Lower leg skin (tissue), 4 donors: Measurements from ENCODE around the gene UBA1. TPM values are rescaled to one million over a fixed set of nuclear protein-coding genes. Genes with fewer than 3 reads are reported as not detected.

Source experiments
- DNase-seq, 2 donors: peaks; one replicate each; pipeline ENCODE4 v3.0.0-alpha.2; 2019; ENCODE audit warnings: low spot score in 2 of 2
- H3K4me3 ChIP-seq: fragments of 200-600 bp; sonication (generic); 2 replicates; pipeline ENCODE4 v1.5.1; 2017; ENCODE audit warnings: mild to moderate bottlenecking, low read depth; ENCODE audit not compliant: poor library complexity, severe bottlenecking
- POLR2A ChIP-seq, 2 donors: fragments of 450-650 bp; IDR thresholded peaks; one replicate each; pipeline ENCODE4 v1.6.1; 2016 to 2017; ENCODE audit warnings: antibody characterized with exemption in 2 of 2, mild to moderate bottlenecking in 1 of 2, moderate library complexity in 1 of 2
- WGBS, 2 donors: methylation state at CpG; one replicate each; pipeline ENCODE4 v1.1.5; 2018; 5-methylcytosine and 5-hydroxymethylcytosine counted together
- intact Hi-C: fragments of 100-400 bp; cut with DNase I; formaldehyde crosslinking; loops from one replicate; pipeline ENCODE4 v1.15.0; 2023; ENCODE audit warnings: low total_unique reads
- total RNA-seq, 4 donors: library from RNA; depleted of rRNA; stranded (reverse); fragments of >200 nt; gene quantifications; one replicate each; pipeline ENCODE4 v1.1.0, GENCODE V29; 2016
- TF ChIP-seq, protein P1 (sequence below), 3 donors: fragments of 450-650 bp; IDR thresholded peaks; one replicate each; pipeline ENCODE4 v1.5.1; 2016; ENCODE audit warnings: antibody characterized with exemption in 3 of 3, mild to moderate bottlenecking in 3 of 3, moderate library complexity in 2 of 3

Gene UBA1
- total RNA-seq, 4 donors from 2014 or later, result 112 to 159 (median 121) TPM

DNA sequence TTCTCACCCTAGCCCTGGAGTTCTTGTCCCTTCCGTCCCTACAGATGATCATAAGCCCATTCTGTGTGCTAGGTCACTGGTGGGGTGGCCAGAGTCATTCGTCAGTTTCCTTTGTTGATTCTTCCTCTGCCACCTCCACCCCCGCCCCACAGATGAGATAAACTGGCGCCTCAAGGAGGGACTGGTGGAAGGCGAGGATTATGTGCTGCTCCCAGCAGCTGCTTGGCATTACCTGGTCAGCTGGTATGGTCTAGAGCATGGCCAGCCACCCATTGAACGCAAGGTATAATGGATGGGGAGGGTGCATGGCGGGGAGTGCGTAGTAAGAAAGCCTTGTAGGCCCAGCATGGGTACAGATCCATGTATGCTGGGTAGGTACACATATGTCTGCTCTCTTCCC, 45.6 kb downstream of the UBA1 start:
- TF ChIP-seq, protein P1, sequence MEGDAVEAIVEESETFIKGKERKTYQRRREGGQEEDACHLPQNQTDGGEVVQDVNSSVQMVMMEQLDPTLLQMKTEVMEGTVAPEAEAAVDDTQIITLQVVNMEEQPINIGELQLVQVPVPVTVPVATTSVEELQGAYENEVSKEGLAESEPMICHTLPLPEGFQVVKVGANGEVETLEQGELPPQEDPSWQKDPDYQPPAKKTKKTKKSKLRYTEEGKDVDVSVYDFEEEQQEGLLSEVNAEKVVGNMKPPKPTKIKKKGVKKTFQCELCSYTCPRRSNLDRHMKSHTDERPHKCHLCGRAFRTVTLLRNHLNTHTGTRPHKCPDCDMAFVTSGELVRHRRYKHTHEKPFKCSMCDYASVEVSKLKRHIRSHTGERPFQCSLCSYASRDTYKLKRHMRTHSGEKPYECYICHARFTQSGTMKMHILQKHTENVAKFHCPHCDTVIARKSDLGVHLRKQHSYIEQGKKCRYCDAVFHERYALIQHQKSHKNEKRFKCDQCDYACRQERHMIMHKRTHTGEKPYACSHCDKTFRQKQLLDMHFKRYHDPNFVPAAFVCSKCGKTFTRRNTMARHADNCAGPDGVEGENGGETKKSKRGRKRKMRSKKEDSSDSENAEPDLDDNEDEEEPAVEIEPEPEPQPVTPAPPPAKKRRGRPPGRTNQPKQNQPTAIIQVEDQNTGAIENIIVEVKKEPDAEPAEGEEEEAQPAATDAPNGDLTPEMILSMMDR (IDR thresholded peaks at IDR 0.05), result no peak
- TF ChIP-seq POLR2A (IDR thresholded peaks at IDR 0.05), result no peak
- DNase-seq, result peak in 1 of 2 donors; percentile 64
- H3K4me3 ChIP-seq, result no peak overlapping the region
- 79 to 93% methylated on average over 5 to 8 of the region's 8 CpGs for WGBS, 2 donors
- intact Hi-C loops, result no loop called here

DNA sequence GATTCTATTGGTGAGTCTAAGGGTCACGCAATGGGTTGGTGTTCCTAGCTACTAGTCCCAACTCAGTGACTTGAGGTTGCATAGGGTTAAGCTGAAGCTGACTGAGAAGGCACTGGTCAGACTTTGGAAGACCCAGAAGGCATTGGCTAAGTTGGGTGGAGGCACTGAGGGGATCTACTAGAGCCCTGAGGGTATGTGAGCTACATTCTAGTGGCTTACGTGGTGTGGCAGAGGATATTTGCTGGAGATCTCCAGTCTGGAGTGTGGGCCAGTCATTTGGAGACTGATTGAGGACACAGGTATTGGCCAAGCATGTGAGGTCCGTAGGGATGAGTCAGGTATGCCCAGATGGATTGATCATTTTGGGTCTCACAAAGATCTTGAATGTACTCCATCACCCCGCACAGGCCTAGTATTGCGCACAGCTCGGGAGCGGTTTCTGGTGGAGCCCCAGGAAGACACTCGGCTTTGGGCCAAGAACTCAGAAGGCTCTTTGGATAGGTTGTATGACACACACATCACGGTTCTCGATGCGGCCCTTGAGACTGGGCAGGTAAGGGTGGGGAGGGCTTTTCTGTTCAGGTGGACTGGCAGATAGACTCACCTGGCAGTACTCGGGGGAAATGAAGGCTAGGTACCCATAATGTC, 46.4 kb downstream of the UBA1 start:
- peak in 1 of 2 donors; percentile 69 for DNase-seq
- intact Hi-C loops, result no loop called here
- TF ChIP-seq, protein P1 (IDR thresholded peaks at IDR 0.05), result no peak
- TF ChIP-seq POLR2A (IDR thresholded peaks at IDR 0.05), result no peak
- no peak overlapping the region for H3K4me3 ChIP-seq
- WGBS, 2 donors, result 94 to 95% methylated on average over 4 to 12 of the region's 12 CpGs

DNA sequence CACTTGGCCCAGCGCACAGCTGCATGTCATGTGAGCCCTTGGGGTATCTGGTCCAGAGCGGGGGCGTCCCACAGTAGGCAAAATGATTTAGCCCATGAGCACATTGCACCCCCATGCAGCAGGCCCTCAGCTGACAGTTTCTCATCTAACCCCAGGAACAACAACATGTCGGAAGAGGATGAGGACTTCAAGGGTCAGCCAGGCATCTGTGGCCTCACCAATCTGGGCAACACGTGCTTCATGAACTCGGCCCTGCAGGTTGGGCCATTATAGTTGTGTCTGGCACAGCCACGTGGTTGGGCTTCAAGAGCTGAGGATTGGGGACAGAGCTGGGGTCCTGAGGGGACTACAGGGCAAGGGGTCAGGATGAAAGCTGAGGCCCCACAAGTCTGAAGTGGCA, 47.0 kb downstream of the UBA1 start:
- TF ChIP-seq POLR2A (IDR thresholded peaks at IDR 0.05), result no peak
- TF ChIP-seq, protein P1 (IDR thresholded peaks at IDR 0.05), result no peak
- no peak overlapping the region for H3K4me3 ChIP-seq
- 85 to 95% methylated on average over 3 to 7 of the region's 7 CpGs for WGBS, 2 donors
- peak in 1 of 2 donors; percentile 73 for DNase-seq
- intact Hi-C loops, result no loop called here

DNA sequence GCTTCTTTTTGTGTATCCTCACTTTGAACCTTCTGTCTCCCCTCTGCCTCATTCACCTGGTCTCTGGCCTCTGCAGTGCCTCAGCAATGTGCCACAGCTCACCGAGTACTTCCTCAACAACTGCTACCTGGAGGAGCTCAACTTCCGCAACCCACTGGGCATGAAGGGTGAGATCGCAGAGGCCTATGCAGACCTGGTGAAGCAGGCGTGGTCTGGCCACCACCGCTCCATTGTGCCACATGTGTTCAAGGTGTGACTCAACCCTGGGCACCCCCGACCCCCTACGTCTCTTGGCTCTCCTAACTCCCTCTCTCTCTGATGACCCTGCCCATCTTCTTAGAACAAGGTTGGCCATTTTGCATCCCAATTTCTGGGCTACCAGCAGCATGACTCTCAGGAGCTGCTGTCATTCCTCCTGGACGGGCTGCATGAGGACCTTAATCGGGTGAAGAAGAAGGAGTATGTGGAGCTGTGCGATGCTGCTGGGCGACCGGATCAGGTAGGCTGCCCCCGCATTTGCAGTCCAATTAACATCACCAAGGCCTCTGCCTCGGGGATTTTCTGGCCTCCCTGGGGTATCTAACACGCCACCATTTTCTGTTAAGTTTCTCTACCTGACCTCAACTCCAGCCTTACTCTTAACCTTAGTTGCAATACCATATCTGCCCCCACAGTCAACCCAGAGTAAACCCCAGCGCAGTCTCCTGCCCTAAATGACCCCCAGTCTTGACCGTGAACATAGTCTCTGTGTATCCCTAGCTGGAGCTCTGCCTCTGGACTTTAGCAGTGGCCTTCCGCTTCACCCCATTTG, 47.8 kb downstream of the UBA1 start:
- intact Hi-C loops, result no loop called here
- 94 to 97% methylated on average over 18 of the region's 18 CpGs for WGBS, 2 donors

DNA sequence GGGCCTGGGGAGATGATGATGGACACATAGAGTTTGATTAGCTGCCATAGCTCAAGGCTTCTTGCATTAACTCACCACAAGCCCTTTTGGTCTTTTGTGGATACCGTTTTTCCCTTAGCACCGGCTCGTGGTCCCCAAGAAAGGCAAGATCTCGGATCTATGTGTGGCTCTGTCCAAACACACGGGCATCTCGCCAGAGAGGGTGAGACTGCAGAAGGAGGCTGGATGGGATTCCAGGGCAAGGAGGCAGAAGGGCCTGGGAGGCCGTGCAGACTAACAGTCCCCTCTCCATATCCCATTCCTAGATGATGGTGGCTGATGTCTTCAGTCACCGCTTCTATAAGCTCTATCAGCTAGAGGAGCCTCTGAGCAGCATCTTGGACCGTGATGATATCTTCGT, 48.7 kb downstream of the UBA1 start:
- 89 to 92% methylated on average over 10 of the region's 10 CpGs for WGBS, 2 donors
- peak in 1 of 2 donors; percentile 67 for DNase-seq
- no peak for TF ChIP-seq POLR2A (IDR thresholded peaks at IDR 0.05)
- TF ChIP-seq, protein P1 (IDR thresholded peaks at IDR 0.05), result no peak
- H3K4me3 ChIP-seq, result no peak overlapping the region
- intact Hi-C loops, result no loop called here

More for the DNA sequence above, 47.8 kb downstream of the UBA1 start:
- H3K4me3 ChIP-seq, result no peak overlapping the region
- TF ChIP-seq, protein P1 (IDR thresholded peaks at IDR 0.05), result no peak
- TF ChIP-seq POLR2A (IDR thresholded peaks at IDR 0.05), result no peak
- DNase-seq, result peak in 1 of 2 donors; percentile 72
